GM23338 (cell line): Measurements from ENCODE around the gene TMEM213. TPM values are rescaled to one million over a fixed set of nuclear protein-coding genes. Genes with fewer than 3 reads are reported as not detected.
A peak's percentile ranks its signal among the peaks of the same experiment; 100 is the strongest.

ENCODE experiments used
- ATAC-seq: fragments of 200-7000 bp; cut with Tn5 transposase; 3 replicates; pipeline ENCODE4 v1.9.1; 2020
- DNase-seq: peaks from one replicate; pipeline ENCODE4 v3.0.0-alpha.2; 2015; ENCODE audit warnings: low spot score
- H2AFZ ChIP-seq: fragments of 200-600 bp; sonication (generic); 2 replicates; pipeline ENCODE4 v1.8.0; 2016; ENCODE audit warnings: antibody characterized with exemption, mild to moderate bottlenecking, moderate library complexity
- H3F3A ChIP-seq: fragments of 200-600 bp; sonication (generic); replicated peaks from 2 replicates; pipeline ENCODE4 v1.8.0; 2017; ENCODE audit warnings: antibody characterized with exemption, mixed run types, low read depth
- H3K27ac ChIP-seq: fragments of 200-600 bp; sonication (generic); 2 replicates; pipeline ENCODE4 v1.6.1; 2016; ENCODE audit warnings: low read depth
- H3K27me3 ChIP-seq: fragments of 200-600 bp; sonication (generic); 2 replicates; pipeline ENCODE4 v1.8.0; 2016; ENCODE audit warnings: mild to moderate bottlenecking, mixed run types, moderate library complexity; ENCODE audit not compliant: insufficient read depth
- H3K36me3 ChIP-seq: fragments of 200-600 bp; sonication (generic); 2 replicates; pipeline ENCODE4 v1.8.0; 2016; ENCODE audit warnings: mild to moderate bottlenecking; ENCODE audit not compliant: insufficient read depth
- H3K4me1 ChIP-seq: fragments of 200-600 bp; sonication (generic); 2 replicates; pipeline ENCODE4 v1.8.0; 2016; ENCODE audit warnings: mild to moderate bottlenecking, moderate library complexity; ENCODE audit not compliant: insufficient read depth
- H3K4me2 ChIP-seq: fragments of 200-600 bp; sonication (generic); 2 replicates; pipeline ENCODE4 v1.7.1; 2017; ENCODE audit warnings: mixed run types
- H3K4me3 ChIP-seq: fragments of 200-600 bp; sonication (generic); 2 replicates; pipeline ENCODE4 v1.6.1; 2016; ENCODE audit warnings: mixed run types
- H3K79me2 ChIP-seq: fragments of 200-600 bp; sonication (generic); replicated peaks from 2 replicates; pipeline ENCODE4 v1.8.0; 2017; ENCODE audit warnings: mild to moderate bottlenecking; ENCODE audit not compliant: insufficient read depth
- H3K9me2 ChIP-seq: fragments of 200-600 bp; sonication (generic); 2 replicates; pipeline ENCODE4 v1.8.0; 2017; ENCODE audit not compliant: insufficient read depth
- H4K20me1 ChIP-seq: fragments of 200-600 bp; sonication (generic); replicated peaks from 2 replicates; pipeline ENCODE4 v1.8.0; 2017; ENCODE audit warnings: mild to moderate bottlenecking; ENCODE audit not compliant: insufficient read depth
- H3K27ac Mint-ChIP-seq: 2 replicates; pipeline ENCODE4 v1.8.0; 2020; ENCODE audit warnings: inconsistent platforms, mild to moderate bottlenecking, moderate library complexity, mixed read lengths
- H3K27me3 Mint-ChIP-seq: 3 replicates; pipeline ENCODE4 v1.8.0; 2022; ENCODE audit warnings: low read depth, mild to moderate bottlenecking, moderate library complexity, mixed read lengths, inconsistent platforms; ENCODE audit not compliant: insufficient read depth, poor library complexity
- H3K36me3 Mint-ChIP-seq: 3 replicates; pipeline ENCODE4 v1.8.0; 2021; ENCODE audit warnings: low read depth, mild to moderate bottlenecking, inconsistent platforms, moderate library complexity, mixed read lengths
- H3K4me1 Mint-ChIP-seq: 3 replicates; pipeline ENCODE4 v1.8.0; 2020; ENCODE audit warnings: mild to moderate bottlenecking, inconsistent platforms, mixed read lengths
- H3K4me3 Mint-ChIP-seq: 3 replicates; pipeline ENCODE4 v1.8.0; 2021; ENCODE audit warnings: moderate library complexity, mild to moderate bottlenecking, inconsistent platforms, mixed read lengths
- H3K9me3 Mint-ChIP-seq: 3 replicates; pipeline ENCODE4 v1.8.0; 2020; ENCODE audit warnings: moderate library complexity, mild to moderate bottlenecking, inconsistent platforms, mixed read lengths
- ETS1 ChIP-seq: IDR thresholded peaks from 2 replicates; pipeline ENCODE4 v1.6.1; 2016; ENCODE audit warnings: antibody characterized with exemption
- EZH2 ChIP-seq: fragments of 200-600 bp; sonication (generic); IDR thresholded peaks from one replicate; pipeline ENCODE4 v1.8.0; 2017; ENCODE audit warnings: antibody characterized with exemption, mild to moderate bottlenecking, low read depth; ENCODE audit not compliant: unreplicated experiment
- EZH2phosphoT487 ChIP-seq: fragments of 200-600 bp; sonication (generic); IDR thresholded peaks from one replicate; pipeline ENCODE4 v1.8.1; 2018; ENCODE audit warnings: antibody characterized with exemption; ENCODE audit not compliant: unreplicated experiment
- JUNB ChIP-seq: IDR thresholded peaks from one replicate; pipeline ENCODE4 v1.6.1; 2016; ENCODE audit warnings: antibody characterized with exemption; ENCODE audit not compliant: unreplicated experiment
- NANOG ChIP-seq: IDR thresholded peaks from 2 replicates; pipeline ENCODE4 v1.6.1; 2016; ENCODE audit warnings: antibody characterized with exemption, borderline replicate concordance
- POLR2AphosphoS5 ChIP-seq: IDR thresholded peaks from 2 replicates; pipeline ENCODE4 v1.6.1; 2016; ENCODE audit warnings: antibody characterized with exemption, low read depth
- ZNF331 ChIP-seq: fragments of 250-450 bp; sonication (Bioruptor Pico); IDR thresholded peaks from 2 replicates; pipeline ENCODE4 v1.5.0; 2020; ENCODE audit warnings: low read depth, mild to moderate bottlenecking, moderate library complexity
- polyA plus RNA-seq: library from polyadenylated mRNA; unstranded; fragments of >200 nt; fragmentation: Nextera tagmentation; extraction: Ambion mirVana; gene quantifications from 2 replicates; pipeline ENCODE4 v1.2.1, GENCODE V29; 2016
- total RNA-seq: library from RNA; depleted of rRNA; stranded (reverse); fragments of >200 nt; shearing (Covaris generic); gene quantifications from 2 replicates; pipeline ENCODE4 v1.2.3, GENCODE V29; 2014
- TF ChIP-seq, protein P1 (sequence below): fragments of 250-450 bp; sonication (Bioruptor Pico); IDR thresholded peaks from 2 replicates; pipeline ENCODE4 v1.5.0; 2020; ENCODE audit warnings: mild to moderate bottlenecking, moderate library complexity

TMEM213 gene
- total and polyA plus RNA-seq, 2 experiments from 2014 or later: 0.89 TPM; not detected in 1

- TF ChIP-seq, protein P1, sequence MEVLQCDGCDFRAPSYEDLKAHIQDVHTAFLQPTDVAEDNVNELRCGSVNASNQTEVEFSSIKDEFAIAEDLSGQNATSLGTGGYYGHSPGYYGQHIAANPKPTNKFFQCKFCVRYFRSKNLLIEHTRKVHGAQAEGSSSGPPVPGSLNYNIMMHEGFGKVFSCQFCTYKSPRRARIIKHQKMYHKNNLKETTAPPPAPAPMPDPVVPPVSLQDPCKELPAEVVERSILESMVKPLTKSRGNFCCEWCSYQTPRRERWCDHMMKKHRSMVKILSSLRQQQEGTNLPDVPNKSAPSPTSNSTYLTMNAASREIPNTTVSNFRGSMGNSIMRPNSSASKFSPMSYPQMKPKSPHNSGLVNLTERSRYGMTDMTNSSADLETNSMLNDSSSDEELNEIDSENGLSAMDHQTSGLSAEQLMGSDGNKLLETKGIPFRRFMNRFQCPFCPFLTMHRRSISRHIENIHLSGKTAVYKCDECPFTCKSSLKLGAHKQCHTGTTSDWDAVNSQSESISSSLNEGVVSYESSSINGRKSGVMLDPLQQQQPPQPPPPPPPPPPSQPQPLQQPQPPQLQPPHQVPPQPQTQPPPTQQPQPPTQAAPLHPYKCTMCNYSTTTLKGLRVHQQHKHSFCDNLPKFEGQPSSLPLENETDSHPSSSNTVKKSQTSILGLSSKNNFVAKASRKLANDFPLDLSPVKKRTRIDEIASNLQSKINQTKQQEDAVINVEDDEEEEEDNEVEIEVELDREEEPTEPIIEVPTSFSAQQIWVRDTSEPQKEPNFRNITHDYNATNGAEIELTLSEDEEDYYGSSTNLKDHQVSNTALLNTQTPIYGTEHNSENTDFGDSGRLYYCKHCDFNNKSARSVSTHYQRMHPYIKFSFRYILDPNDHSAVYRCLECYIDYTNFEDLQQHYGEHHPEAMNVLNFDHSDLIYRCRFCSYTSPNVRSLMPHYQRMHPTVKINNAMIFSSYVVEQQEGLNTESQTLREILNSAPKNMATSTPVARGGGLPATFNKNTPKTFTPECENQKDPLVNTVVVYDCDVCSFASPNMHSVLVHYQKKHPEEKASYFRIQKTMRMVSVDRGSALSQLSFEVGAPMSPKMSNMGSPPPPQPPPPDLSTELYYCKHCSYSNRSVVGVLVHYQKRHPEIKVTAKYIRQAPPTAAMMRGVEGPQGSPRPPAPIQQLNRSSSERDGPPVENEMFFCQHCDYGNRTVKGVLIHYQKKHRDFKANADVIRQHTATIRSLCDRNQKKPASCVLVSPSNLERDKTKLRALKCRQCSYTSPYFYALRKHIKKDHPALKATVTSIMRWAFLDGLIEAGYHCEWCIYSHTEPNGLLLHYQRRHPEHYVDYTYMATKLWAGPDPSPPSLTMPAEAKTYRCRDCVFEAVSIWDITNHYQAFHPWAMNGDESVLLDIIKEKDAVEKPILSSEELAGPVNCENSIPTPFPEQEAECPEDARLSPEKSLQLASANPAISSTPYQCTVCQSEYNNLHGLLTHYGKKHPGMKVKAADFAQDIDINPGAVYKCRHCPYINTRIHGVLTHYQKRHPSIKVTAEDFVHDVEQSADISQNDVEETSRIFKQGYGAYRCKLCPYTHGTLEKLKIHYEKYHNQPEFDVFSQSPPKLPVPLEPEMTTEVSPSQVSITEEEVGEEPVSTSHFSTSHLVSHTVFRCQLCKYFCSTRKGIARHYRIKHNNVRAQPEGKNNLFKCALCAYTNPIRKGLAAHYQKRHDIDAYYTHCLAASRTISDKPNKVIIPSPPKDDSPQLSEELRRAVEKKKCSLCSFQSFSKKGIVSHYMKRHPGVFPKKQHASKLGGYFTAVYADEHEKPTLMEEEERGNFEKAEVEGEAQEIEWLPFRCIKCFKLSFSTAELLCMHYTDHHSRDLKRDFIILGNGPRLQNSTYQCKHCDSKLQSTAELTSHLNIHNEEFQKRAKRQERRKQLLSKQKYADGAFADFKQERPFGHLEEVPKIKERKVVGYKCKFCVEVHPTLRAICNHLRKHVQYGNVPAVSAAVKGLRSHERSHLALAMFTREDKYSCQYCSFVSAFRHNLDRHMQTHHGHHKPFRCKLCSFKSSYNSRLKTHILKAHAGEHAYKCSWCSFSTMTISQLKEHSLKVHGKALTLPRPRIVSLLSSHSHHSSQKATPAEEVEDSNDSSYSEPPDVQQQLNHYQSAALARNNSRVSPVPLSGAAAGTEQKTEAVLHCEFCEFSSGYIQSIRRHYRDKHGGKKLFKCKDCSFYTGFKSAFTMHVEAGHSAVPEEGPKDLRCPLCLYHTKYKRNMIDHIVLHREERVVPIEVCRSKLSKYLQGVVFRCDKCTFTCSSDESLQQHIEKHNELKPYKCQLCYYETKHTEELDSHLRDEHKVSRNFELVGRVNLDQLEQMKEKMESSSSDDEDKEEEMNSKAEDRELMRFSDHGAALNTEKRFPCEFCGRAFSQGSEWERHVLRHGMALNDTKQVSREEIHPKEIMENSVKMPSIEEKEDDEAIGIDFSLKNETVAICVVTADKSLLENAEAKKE: no peak
- TF ChIP-seq EZH2phosphoT487 (no peak), NANOG (no peak), EZH2 (no peak)
Measured at GRCh38 chr7:138752518-138753149, 45.2 kb upstream of the TMEM213 start (continued).

- Mint-ChIP-seq H3K9me3 (no peaks in the 10 kb centered on the region), H3K4me3 (no peak overlapping the region), H3K36me3 (no peaks in the 10 kb centered on the region), H3K4me1 (peaks cover 29% of the 10 kb centered on the region), H3K27ac (no peak overlapping the region), H3K27me3 (peaks cover 6% of the 10 kb centered on the region)
- DNase-seq (peak; percentile 45), ATAC-seq (peak; percentile 70)
- H3K4me1 ChIP-seq: peaks cover 14% of the 10 kb centered on the region
- no peak overlapping the region for H3K27ac ChIP-seq
- 0 out of 2 replicates have a peak overlapping the region, but pooled peaks have one; percentile 1 for H2AFZ ChIP-seq
- H3K79me2 ChIP-seq: no peaks in the 10 kb centered on the region
- H3K27me3 ChIP-seq: no peaks in the 10 kb centered on the region
- no peaks in the 10 kb centered on the region for H3K36me3 ChIP-seq
- H3K4me3 ChIP-seq: no peak overlapping the region
- no peaks in the 10 kb centered on the region for H3F3A ChIP-seq
- no peaks in the 10 kb centered on the region for H4K20me1 ChIP-seq
- H3K4me2 ChIP-seq: no peak overlapping the region
- no peaks in the 10 kb centered on the region for H3K9me2 ChIP-seq
- TF ChIP-seq, protein P1: no peak
- no peak for TF ChIP-seq POLR2AphosphoS5
- no peak for TF ChIP-seq ETS1
- TF ChIP-seq EZH2phosphoT487: no peak
- no peak for TF ChIP-seq EZH2
- no peak for TF ChIP-seq ZNF331
- no peak for TF ChIP-seq JUNB
Measured at GRCh38 chr7:138753150-138753518, 44.7 kb upstream of the TMEM213 start.
